CMK (cell line): Measurements from ENCODE around the gene ITPRID1.
"Not testable (repeated sequence)": the region's sequence is repeated elsewhere in the genome, so short reads cannot be mapped to it uniquely, and the experiment has no call there.

ENCODE experiments used
- DNase-seq: peaks from one replicate; pipeline ENCODE4 v3.0.0-alpha.2; 2010; ENCODE audit warnings: low read depth

ITPRID1 gene

GRCh38 chr7:31513790-31514189 lies at the start of gene ITPRID1:
TSS of gene ITPRID1 (plus strand) at chr7:31514090. CDS start at chr7:31553025, 38,935 bp downstream.
- no peak for DNase-seq

DNA sequence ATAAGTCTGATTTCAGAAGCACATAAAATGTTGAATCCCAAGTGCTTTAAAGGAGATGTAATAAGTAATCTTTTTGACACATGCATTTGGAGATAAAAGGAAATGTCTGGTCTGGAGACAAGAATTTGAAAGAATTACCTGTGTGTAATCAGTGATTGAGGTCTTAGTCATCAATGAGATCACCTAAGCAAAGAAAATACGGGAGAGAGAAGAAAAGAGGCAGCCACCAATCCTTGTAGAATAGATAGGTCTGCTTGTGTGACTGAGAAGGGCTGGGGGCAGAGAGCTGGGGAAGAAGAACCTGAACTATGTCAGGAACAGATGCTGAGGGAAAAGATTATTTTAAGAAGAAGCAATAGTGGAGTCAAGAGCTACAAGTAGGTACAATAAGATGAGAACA lies 49.3 kb upstream of the ITPRID1 start:
- no peak for DNase-seq

DNA sequence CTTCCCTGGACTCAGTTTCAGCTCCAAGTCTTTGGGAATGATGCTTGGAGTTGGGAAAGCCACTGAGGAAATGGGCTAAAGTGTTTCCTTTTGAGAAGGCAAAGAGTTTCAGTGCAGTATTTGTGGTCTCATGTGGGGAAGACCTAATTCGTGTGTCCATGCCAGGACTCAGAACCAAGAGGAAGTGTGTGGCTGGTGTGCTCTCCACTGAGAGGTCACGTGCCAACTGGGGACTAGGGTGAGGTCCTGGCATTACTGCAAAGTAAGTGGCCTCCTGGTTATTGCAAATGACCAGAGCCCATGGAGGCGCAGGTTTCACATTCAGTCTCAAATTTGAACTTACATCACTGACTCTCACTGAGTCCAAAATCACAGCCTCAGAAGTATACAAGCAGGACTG lies 48.6 kb upstream of the ITPRID1 start:
- no peak for DNase-seq

GRCh38 chr7:31466036-31466435 lies 47.9 kb upstream of the ITPRID1 start:
- DNase-seq = no peak

- not testable (repeated sequence) for DNase-seq
Measured at GRCh38 chr7:31470883-31471282, 43.0 kb upstream of the ITPRID1 start.

DNA sequence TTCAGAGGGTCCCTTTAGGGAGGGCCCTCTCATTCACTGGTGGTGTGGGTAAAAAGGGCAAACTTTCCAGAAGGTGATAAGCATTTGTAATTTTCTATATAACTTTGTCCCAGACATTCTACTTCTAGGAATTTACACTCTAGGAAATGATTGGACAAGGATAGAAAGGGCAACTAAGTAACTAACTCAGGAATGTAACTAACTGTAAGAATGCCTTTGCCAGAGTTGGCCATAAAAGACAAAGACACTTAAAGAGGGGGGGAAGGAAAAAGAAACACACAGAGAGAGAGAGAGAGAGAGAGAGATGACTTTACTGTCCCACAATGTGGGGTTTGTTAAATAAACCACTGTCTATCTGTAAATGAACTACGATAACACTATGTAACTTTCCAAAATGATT lies 38.5 kb upstream of the ITPRID1 start:
- DNase-seq = no peak

DNA sequence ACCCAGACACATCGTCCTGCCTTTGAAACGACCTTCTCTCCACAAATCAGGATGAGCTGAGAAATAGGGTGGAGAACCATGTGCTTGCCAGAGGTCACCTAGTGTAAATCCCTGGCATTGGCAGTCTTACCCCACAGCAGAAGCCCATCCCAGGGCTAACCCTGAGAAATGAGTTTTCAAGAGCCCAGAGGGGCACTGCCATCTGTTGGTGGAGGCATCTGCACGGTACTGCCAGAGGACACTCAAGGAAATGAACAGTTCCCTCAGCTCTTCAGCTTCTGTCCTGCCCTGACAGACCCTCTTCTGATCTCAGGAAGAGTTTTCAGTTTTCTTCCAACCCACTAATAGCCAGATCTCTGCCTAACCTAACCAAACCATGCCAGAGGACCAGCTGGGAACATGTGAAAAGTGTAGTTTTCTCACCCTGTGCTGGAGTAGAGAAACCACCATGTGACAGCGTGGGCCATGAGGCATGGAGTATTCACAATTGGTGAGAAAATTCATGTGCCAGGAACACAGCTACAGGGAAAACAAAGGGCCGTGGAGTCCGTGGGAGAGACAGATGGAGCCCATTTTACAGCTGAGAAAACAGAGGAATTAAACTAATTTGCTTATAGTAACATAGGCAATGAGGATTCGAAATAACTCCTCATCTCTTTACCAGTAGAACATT lies 37.7 kb upstream of the ITPRID1 start:
- DNase-seq = no peak

DNA sequence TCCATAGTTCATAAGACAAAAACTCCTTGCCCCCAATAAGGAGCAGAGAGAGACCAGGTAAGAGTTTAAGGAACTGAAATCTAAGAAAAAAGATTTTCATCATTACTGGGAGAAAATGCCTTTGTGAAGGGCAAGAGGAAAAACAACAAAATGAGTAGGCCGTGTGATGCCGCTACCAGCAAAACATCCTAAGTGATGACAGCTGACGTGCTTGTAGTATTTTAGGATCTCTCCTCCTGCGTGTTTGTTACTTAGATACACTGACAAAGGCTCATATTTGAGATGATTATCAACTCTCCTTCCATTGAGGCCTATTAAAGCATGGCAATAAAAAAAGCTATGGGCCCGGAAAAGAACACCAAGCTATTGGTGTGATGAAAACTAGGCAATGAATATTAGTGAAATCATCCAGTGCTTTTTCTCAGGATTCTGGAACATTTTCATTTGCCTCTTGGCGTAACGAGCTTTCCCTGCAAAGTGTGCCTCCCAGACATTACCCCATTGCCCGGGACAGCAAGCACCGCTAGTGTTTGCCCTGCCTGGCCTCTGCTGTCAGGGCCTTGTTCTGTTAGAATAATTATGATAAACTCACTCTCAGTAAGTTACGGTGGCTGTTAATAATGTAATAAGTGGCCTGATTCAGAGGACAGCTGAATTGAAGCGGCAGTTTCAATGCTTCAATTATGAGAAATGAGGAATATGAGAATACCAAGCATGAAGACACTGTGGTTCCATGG lies 36.8 kb upstream of the ITPRID1 start:
- no peak for DNase-seq

GRCh38 chr7:31478018-31478417 lies 35.9 kb upstream of the ITPRID1 start:
- no peak for DNase-seq

DNA sequence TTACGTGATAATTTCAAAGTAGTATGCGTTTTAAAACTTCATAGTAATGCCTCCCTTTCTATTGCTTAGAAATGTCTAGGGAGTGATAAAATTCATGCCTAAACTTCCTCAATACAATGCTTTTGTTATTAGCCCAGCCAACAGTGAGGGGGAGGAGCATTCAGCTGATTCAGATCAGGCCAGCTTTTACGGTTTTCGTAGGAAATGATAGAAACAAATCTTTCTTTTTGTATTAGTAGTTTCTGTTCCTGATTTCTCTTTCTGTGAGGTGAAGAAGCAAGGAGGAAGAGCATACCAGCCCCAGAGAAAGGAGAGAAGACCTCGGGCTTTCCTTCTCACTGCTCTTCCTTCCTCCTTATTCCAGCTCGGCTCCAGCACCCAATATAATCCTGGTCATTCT lies 35.2 kb upstream of the ITPRID1 start:
- no peak for DNase-seq

- no peak for DNase-seq
Measured at GRCh38 chr7:31487071-31487470, 26.8 kb upstream of the ITPRID1 start.

DNA sequence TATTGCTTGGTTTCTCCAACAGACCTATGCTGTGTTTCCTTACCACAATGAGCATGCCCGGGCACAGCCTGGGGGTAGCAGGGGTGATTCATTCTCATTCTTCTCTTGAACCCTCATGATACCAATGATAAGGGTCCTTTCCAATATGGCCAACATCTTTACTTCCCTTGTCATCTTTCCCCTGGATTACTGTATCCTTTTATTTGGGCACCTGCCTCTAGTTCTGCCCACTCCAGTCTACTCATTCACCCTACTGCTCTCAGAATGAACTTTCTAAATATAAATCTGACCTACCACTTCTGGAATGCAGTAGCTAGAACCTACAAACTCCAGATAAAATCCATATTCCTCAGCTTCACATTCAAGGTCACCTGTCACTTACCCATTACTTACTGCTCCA lies 26.4 kb upstream of the ITPRID1 start:
- DNase-seq = no peak

DNA sequence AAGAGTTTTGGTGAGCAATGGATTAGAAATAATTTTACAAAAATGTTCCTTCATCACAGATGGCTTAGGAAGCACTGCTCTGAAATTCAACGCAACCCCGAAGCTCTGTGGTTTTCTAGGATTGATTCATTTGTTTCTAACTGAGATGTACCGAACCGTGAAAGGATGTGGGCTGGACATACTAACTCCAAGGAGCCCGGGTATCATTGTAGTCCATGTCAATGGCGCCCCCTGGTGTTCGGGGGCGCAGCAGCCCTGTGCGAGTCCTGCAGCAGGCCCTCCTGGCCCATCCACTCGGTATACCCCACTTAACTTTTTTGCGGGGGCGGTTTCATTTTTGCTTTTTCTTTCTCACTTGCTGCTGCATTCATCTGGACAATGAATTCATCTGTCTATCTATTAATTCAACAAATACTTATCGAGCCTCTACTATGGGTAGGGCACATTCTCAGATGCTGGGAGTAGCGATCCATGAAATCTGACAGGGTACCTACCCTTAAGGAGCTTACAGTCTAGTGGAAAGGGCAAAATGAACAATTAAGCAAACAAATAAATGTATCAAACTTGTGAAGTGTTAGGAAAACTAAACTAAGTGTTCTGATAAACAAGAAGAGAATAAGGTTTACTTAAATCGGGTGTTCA lies 25.2 kb upstream of the ITPRID1 start:
- DNase-seq = peak; percentile 39

- DNase-seq = no peak
Measured at GRCh38 chr7:31490796-31491314, 23.0 kb upstream of the ITPRID1 start.

DNA sequence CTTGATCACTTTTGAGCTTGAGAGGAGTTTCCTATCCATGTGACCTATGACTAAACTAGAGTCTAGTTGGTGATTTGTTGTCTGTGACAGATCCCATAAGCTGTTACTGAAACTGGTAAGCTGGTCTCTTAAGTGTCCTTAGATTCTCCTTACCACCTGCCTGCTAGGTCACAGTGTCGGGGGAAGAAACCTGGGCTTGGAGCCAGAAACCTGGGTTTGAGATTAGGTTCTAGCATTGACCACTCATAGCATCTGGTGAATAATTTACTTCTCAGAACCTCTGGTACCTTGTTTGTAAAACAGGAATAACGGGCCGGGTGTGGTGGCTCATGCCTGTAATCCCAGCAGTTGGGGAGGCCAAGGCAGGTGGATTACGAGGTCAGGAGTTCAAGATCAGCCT lies 21.8 kb upstream of the ITPRID1 start:
- DNase-seq = no peak

DNA sequence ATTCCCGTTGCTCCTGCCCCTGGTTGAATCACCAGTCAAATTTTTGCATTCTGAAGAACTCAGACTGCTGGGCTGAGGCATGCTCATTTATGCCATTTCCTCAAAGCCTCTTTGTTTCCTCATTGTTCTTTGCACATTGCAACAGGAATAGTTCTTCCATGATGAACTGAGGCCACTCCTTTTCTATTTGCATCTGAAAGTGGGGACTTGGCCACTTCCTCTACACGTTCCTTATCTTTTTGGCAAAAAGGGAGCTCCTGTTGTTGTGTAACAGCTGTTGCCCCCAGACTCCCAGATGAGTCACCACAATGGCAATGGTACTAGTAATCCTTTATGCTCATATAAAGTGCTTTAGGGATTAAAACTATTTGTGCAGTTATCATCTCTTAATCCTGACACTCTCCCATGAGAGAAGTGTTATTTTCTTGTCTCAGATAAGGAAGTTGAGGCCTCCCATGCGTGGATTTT lies 20.1 kb upstream of the ITPRID1 start:
- no peak for DNase-seq

- no peak for DNase-seq
Measured at GRCh38 chr7:31494421-31494820, 19.5 kb upstream of the ITPRID1 start.

- no peak for DNase-seq
Measured at GRCh38 chr7:31495653-31496052, 18.2 kb upstream of the ITPRID1 start.

DNA sequence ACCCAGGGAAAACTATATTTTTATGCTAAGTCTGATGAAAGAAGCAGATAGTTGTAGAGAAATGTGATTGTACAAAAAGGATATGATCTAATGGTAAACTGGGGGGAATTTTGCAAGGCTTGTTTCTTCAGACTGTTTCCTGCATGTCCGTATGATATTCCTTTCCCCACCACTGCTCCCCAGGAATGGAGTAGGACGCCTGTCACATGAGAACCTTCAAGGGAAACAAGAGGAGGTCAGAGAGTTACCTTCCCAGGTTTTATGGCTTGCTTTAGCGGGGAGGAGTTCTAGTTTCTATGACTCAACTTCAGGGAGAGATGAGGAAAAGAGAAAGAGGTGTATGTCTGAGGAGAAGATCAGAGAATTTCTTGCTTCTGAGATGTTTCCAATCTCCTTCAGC lies 16.4 kb upstream of the ITPRID1 start:
- no peak for DNase-seq

DNA sequence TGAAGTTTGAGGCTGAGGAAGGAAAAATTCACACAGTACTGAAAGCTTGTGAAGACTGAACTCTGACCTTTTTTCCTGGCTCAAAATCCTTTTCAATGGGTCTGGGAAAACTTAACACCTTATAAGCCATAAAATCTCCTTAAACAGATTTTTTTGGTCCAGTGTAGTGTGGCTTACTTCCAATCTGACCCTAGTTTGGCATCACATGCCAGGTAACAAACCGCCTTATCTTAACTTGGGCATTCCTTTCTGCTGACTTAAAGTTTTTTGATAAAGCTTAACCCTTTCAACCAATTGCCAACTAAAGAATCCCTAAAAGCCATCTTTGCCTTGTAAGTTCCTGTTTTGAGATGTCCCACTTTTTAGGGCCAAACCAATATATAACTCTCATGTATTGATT lies 13.2 kb upstream of the ITPRID1 start:
- no peak for DNase-seq

GRCh38 chr7:31508823-31509222 lies 5.1 kb upstream of the ITPRID1 start:
- DNase-seq = no peak

- no peak for DNase-seq
Measured at GRCh38 chr7:31512166-31512565, 1.7 kb upstream of the ITPRID1 start.
